Thoracic aorta (tissue), 2 donors: ENCODE measurements around the gene CAP2. TPM values are rescaled to one million over a fixed set of nuclear protein-coding genes. Genes with fewer than 3 reads are reported as not detected.

Experiments
- ATAC-seq: fragments of 150-250 bp; one replicate; pipeline ENCODE4 v1.8.0; 2017; ENCODE audit warnings: low read depth; ENCODE audit not compliant: insufficient number of reproducible peaks, low FRiP score
- DNase-seq: peaks from one replicate; pipeline ENCODE4 v3.0.0-alpha.2; 2020; ENCODE audit warnings: low spot score
- H3K27ac ChIP-seq, 2 donors: fragments of 200-600 bp; sonication (generic); 1 replicate in 1 of 2; 2 replicates in 1 of 2; pipeline ENCODE4 v1.5.1; 2016; ENCODE audit warnings: mild to moderate bottlenecking in 2 of 2, moderate library complexity in 2 of 2
- H3K27me3 ChIP-seq: fragments of 200-600 bp; sonication (generic); replicated peaks from 2 replicates; pipeline ENCODE4 v1.6.0; 2016; ENCODE audit warnings: mild to moderate bottlenecking; ENCODE audit not compliant: insufficient read depth
- H3K36me3 ChIP-seq: fragments of 200-600 bp; sonication (generic); one replicate; pipeline ENCODE4 v1.5.1; 2016
- H3K4me1 ChIP-seq, 2 donors: fragments of 200-600 bp; sonication (generic); 1 replicate in 1 of 2; 2 replicates in 1 of 2; pipeline versions ENCODE4 v1.5.1 to v1.6.0; 2016; ENCODE audit warnings: low read depth in 2 of 2, mild to moderate bottlenecking in 1 of 2; ENCODE audit not compliant: control insufficient read depth in 1 of 2
- H3K4me3 ChIP-seq: fragments of 200-600 bp; sonication (generic); 2 replicates; pipeline ENCODE4 v1.5.1; 2016; ENCODE audit warnings: mild to moderate bottlenecking
- H3K9me3 ChIP-seq: fragments of 200-600 bp; sonication (generic); 2 replicates; pipeline ENCODE4 v1.5.1; 2016
- total RNA-seq, 2 donors: library from RNA; depleted of rRNA; stranded (reverse); fragments of >200 nt; gene quantifications; one replicate each; pipeline versions ENCODE4 v1.1.0 to v1.2.3, GENCODE V29; 2016
- TF ChIP-seq, protein P1 (sequence below): fragments of 200-600 bp; sonication (generic); IDR thresholded peaks from one replicate; pipeline ENCODE4 v1.5.1; 2019; ENCODE audit warnings: antibody characterized with exemption

The CAP2 gene
- total RNA-seq, 2 donors from 2014 or later, result 20.6 to 20.8 TPM

DNA sequence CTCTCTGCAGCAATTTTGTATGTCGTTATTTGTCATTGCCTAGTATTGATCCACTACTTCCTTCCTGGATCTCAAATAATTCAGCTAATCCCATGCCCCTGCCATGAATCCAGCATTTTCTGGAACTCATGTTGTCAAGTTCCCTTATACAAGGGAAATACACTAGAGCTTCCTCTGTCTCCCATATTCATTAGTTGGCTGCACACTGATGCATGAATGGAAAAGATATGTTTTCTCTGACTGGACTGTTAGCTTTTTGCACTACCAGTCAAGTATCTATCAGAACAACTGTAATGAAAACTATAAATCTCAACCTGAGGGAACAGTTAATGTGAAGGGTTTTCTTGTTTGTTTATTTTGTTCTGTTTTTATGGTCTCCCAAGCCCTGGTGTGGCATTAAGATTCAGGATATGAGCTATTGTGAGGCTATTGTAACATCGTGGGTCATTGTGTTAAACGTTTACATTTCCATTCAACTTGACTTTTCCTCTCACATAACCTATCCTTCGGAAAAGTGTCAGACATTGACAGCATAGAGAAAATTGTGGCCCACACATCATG lies 104.2 kb downstream of the CAP2 start:
- Histone ChIP-seq H3K9me3 (no peaks in the 10 kb centered on the region), H3K4me3 (no peak overlapping the region), H3K4me1 (peaks cover 13 to 17% of the 10 kb centered on the region in 2 donors), H3K27ac (no peak overlapping the region), H3K36me3 (no peaks in the 10 kb centered on the region), H3K27me3 (no peaks in the 10 kb centered on the region)
- TF ChIP-seq, protein P1, sequence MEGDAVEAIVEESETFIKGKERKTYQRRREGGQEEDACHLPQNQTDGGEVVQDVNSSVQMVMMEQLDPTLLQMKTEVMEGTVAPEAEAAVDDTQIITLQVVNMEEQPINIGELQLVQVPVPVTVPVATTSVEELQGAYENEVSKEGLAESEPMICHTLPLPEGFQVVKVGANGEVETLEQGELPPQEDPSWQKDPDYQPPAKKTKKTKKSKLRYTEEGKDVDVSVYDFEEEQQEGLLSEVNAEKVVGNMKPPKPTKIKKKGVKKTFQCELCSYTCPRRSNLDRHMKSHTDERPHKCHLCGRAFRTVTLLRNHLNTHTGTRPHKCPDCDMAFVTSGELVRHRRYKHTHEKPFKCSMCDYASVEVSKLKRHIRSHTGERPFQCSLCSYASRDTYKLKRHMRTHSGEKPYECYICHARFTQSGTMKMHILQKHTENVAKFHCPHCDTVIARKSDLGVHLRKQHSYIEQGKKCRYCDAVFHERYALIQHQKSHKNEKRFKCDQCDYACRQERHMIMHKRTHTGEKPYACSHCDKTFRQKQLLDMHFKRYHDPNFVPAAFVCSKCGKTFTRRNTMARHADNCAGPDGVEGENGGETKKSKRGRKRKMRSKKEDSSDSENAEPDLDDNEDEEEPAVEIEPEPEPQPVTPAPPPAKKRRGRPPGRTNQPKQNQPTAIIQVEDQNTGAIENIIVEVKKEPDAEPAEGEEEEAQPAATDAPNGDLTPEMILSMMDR, result no peak
- DNase-seq (no peak), ATAC-seq (no peak)

DNA sequence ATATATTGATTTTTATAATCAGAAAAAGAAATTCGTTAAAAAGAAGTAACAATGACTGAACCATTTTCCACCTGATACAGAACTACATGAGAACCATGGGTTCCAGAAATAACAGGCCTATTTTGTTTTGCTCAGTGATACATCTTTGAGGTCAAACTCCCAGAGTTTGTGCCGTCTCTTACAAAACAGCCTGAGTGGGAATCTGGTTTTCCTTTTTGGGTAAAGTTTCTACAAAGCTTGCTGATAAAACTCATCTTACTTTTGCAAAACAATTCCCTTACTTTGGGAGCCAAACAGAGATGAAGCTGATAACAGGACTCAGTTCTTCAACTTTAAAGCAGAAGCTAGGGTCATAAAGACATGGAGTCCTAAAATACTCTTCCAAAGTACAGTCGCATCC lies 108.0 kb downstream of the CAP2 start:
- TF ChIP-seq, protein P1, result no peak
- DNase-seq (no peak), ATAC-seq (no peak)
- H3K4me1 ChIP-seq, result no peaks in the 10 kb centered on the region
- H3K27ac ChIP-seq, result no peak overlapping the region
- no peak overlapping the region for H3K4me3 ChIP-seq
- H3K36me3 ChIP-seq, result no peaks in the 10 kb centered on the region
- no peaks in the 10 kb centered on the region for H3K27me3 ChIP-seq
- H3K9me3 ChIP-seq, result no peaks in the 10 kb centered on the region

DNA sequence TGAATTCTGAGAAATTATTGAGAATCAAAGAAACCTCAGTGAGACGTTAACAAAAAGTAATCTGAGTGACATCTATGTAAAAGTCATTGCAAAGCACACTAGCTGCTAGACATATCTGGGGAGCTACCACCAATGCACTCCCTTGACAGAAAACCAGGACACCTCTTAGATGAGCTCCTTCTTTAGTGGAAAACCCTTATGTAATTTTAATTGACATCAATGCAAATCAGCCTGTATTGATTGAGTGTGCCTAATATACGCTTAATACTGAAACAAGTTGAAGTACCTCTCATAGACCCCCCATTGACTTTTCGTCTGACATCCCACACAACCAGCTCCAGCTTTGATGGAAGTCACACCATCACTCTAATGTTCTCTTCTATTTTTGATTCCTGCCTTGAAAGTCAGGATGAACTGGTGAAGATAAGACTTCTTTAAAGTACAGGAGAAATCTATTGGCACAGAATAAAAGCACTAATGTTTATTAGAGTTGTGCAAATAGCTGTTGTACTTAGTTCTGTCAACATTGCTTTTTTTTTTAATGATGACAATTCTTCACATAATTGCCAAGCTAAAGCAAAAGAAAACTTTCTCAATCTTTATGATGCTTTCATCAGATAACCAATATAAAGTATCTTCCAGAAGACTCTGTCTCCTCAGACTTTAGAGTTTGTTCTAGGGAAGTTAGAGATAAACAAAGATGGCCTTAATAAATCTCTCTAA lies 108.7 kb downstream of the CAP2 start:
- ATAC-seq (no peak), DNase-seq (no peak)
- H3K4me3 ChIP-seq, result no peak overlapping the region
- H3K9me3 ChIP-seq, result no peaks in the 10 kb centered on the region
- TF ChIP-seq, protein P1, result no peak
- no peaks in the 10 kb centered on the region for H3K36me3 ChIP-seq
- no peak overlapping the region for H3K27ac ChIP-seq
- no peaks in the 10 kb centered on the region for H3K27me3 ChIP-seq
- H3K4me1 ChIP-seq, result no peaks in the 10 kb centered on the region

DNA sequence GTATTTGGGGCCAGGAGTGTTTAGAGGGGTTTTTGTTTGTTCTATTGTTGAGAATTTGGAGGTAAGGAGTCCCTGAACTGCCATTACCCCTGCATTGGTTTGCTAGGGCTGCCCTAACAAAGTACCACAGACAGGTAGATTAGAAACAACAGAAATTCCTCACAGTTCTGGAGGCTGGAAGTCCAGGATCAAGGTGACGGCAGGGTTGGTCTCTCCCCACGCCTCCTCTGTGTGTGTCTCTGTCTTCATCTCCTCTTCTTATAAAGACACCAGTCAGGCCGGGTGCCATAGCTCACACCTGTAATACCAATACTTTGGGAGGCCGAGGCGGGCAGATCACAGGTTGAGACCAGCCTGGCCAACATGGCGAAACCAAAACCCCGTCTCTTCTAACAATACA lies 109.7 kb downstream of the CAP2 start:
- Histone ChIP-seq H3K4me3 (no peak overlapping the region), H3K27me3 (no peaks in the 10 kb centered on the region), H3K36me3 (no peaks in the 10 kb centered on the region), H3K4me1 (no peaks in the 10 kb centered on the region), H3K9me3 (no peaks in the 10 kb centered on the region), H3K27ac (no peak overlapping the region)
- ATAC-seq (no peak), DNase-seq (no peak)
- TF ChIP-seq, protein P1, result no peak

DNA sequence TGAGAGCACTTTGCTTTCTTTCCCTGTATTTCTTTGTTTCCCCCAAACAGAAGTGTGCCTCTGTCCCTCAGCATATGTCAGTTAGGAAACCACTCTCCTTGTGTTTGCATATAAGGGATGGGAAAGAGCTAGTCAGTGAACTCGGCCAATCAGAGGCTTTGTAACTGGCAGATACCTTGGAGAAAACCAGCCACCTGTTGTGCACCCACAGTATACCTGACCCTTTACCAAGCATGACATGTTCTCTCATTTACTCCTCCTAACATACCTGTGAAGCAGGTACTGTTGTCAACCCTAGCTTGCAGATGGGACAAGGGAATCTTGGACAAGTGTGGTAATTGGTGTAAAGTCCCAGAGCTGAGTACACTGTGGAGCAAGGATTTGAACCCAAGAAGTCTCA lies 110.6 kb downstream of the CAP2 start:
- Histone ChIP-seq H3K4me1 (no peaks in the 10 kb centered on the region), H3K4me3 (no peak overlapping the region), H3K27ac (no peak overlapping the region), H3K9me3 (no peaks in the 10 kb centered on the region), H3K27me3 (no peaks in the 10 kb centered on the region), H3K36me3 (no peaks in the 10 kb centered on the region)
- ATAC-seq (no peak), DNase-seq (no peak)
- TF ChIP-seq, protein P1, result no peak
